GM12873 (cell line): ENCODE measurements around the gene RPS6KC1.

Experiments used
- CTCF ChIP-seq: IDR thresholded peaks from 2 replicates; pipeline ENCODE4 v1.5.1; 2012; ENCODE audit warnings: low read depth, mild to moderate bottlenecking, moderate library complexity, low read length, control low read depth; ENCODE audit not compliant: insufficient read depth; ENCODE audit errors: missing control alignments

Gene RPS6KC1

GRCh38 chr1:213050745-213051126, 305 bp upstream of the RPS6KC1 start:
- no peak for TF ChIP-seq CTCF

GRCh38 chr1:213051881-213052202, 801 bp downstream of the RPS6KC1 start:
- TF ChIP-seq CTCF = no peak

GRCh38 chr1:213053455-213053854, 2.4 kb downstream of the RPS6KC1 start:
- no peak for TF ChIP-seq CTCF

GRCh38 chr1:213054142-213054541, 3.1 kb downstream of the RPS6KC1 start:
- no peak for TF ChIP-seq CTCF

GRCh38 chr1:213054733-213055591, 3.9 kb downstream of the RPS6KC1 start:
- TF ChIP-seq CTCF = no peak

GRCh38 chr1:213055767-213056166, 4.7 kb downstream of the RPS6KC1 start:
- no peak for TF ChIP-seq CTCF

GRCh38 chr1:213057264-213058059, 6.4 kb downstream of the RPS6KC1 start:
- TF ChIP-seq CTCF = no peak
